Hepatocyte (in vitro differentiated cells): Measurements from ENCODE around the gene NSF.

Source experiments
- EZH2 ChIP-seq: fragments of 200-600 bp; sonication (generic); IDR thresholded peaks from 2 replicates; pipeline ENCODE4 v1.6.1; 2016; ENCODE audit warnings: antibody characterized with exemption, mild to moderate bottlenecking, borderline replicate concordance
- EZH2phosphoT487 ChIP-seq: fragments of 200-600 bp; sonication (generic); IDR thresholded peaks from one replicate; pipeline ENCODE4 v1.6.1; 2018; ENCODE audit warnings: antibody characterized with exemption, mild to moderate bottlenecking, low read depth, moderate library complexity; ENCODE audit not compliant: unreplicated experiment, severe bottlenecking
- TF ChIP-seq, protein P1 (sequence below): fragments of 200-600 bp; sonication (generic); IDR thresholded peaks from 2 replicates; pipeline ENCODE4 v1.5.1; 2016; ENCODE audit warnings: antibody characterized with exemption, mild to moderate bottlenecking; ENCODE audit not compliant: poor library complexity

DNA sequence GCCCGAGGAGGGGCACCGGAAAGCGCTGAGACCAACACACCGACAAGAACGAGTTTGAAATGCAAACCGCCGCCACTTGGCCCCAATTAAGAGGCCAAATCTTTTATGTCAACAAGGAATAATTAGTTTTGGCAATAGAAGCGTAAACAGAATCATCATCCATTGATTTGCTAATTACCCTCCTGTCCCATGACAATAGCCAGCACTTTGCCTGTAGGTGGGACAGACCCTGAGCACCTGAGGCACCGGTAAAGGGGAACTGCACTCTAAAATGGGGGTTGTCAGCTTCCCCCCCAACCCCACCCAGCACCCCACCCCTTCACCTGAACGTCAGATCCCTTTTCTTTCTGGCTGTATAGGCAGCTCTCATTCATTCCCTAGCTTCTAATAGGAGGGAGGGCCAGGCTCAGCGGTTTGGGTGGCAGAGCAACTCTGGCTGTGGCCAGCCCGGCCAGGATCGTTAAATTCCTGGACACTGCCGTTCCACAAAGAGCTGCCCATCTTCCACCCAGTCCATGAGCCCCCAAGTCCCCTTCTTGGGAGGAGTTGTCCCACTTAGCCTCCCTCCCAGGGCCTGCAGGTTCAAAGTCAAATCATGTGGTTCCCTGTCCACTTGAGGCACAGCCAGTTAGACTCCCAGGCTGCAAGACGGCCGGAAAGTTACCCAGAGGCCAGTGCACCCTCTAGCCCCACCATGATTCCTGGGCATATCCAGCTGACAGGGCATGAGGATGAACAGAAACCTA is 182.2 kb downstream of the NSF start:
- TF ChIP-seq EZH2phosphoT487 (no peak), EZH2 (no peak)
- TF ChIP-seq, protein P1, sequence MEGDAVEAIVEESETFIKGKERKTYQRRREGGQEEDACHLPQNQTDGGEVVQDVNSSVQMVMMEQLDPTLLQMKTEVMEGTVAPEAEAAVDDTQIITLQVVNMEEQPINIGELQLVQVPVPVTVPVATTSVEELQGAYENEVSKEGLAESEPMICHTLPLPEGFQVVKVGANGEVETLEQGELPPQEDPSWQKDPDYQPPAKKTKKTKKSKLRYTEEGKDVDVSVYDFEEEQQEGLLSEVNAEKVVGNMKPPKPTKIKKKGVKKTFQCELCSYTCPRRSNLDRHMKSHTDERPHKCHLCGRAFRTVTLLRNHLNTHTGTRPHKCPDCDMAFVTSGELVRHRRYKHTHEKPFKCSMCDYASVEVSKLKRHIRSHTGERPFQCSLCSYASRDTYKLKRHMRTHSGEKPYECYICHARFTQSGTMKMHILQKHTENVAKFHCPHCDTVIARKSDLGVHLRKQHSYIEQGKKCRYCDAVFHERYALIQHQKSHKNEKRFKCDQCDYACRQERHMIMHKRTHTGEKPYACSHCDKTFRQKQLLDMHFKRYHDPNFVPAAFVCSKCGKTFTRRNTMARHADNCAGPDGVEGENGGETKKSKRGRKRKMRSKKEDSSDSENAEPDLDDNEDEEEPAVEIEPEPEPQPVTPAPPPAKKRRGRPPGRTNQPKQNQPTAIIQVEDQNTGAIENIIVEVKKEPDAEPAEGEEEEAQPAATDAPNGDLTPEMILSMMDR = no peak
